Ishikawa (cell line): ENCODE results near the gene TPX2.

Experiments
- CEBPB ChIP-seq: IDR thresholded peaks from 2 replicates; pipeline ENCODE4 v1.6.1; 2012
- CREB1 ChIP-seq: IDR thresholded peaks from 2 replicates; pipeline ENCODE4 v1.6.1; 2012; ENCODE audit warnings: low read depth
- EP300 ChIP-seq: IDR thresholded peaks from 2 replicates; pipeline ENCODE4 v1.6.1; 2012; ENCODE audit warnings: borderline replicate concordance
- FOXM1 ChIP-seq: IDR thresholded peaks from 2 replicates; pipeline ENCODE4 v1.6.1; 2012; ENCODE audit warnings: low read depth, borderline replicate concordance
- MAX ChIP-seq: IDR thresholded peaks from 2 replicates; pipeline ENCODE4 v1.6.1; 2012
- NFIC ChIP-seq: IDR thresholded peaks from 2 replicates; pipeline ENCODE4 v1.6.1; 2012
- RAD21 ChIP-seq: IDR thresholded peaks from 2 replicates; pipeline ENCODE4 v1.6.1; 2012; ENCODE audit warnings: low read depth
- REST ChIP-seq: IDR thresholded peaks from 2 replicates; pipeline ENCODE4 v1.6.1; 2012; ENCODE audit warnings: low read depth, mild to moderate bottlenecking
- TAF1 ChIP-seq: IDR thresholded peaks from 2 replicates; pipeline ENCODE4 v1.6.1; 2012; ENCODE audit warnings: low read depth, mild to moderate bottlenecking
- TCF12 ChIP-seq: IDR thresholded peaks from 2 replicates; pipeline ENCODE4 v1.6.1; 2012; ENCODE audit warnings: low read depth
- USF1 ChIP-seq: IDR thresholded peaks from 2 replicates; pipeline ENCODE4 v1.6.1; 2012
- YY1 ChIP-seq: IDR thresholded peaks from 2 replicates; pipeline ENCODE4 v1.6.1; 2012; ENCODE audit warnings: low read depth

- no peak for TF ChIP-seq MAX
- no peak for TF ChIP-seq EP300
- TF ChIP-seq NFIC, result no peak
- no peak for TF ChIP-seq REST
- TF ChIP-seq CEBPB, result no peak
- TF ChIP-seq YY1, result no peak
- TF ChIP-seq RAD21, result no peak
- TF ChIP-seq CREB1, result no peak
- no peak for TF ChIP-seq TAF1
- no peak for TF ChIP-seq USF1
- TF ChIP-seq TCF12, result no peak
- TF ChIP-seq FOXM1, result no peak
Observed at GRCh38 chr20:31844737-31845299, 105.7 kb downstream of the TPX2 start.
